ENCODE results near the gene PER1.

PER1 gene

DNA sequence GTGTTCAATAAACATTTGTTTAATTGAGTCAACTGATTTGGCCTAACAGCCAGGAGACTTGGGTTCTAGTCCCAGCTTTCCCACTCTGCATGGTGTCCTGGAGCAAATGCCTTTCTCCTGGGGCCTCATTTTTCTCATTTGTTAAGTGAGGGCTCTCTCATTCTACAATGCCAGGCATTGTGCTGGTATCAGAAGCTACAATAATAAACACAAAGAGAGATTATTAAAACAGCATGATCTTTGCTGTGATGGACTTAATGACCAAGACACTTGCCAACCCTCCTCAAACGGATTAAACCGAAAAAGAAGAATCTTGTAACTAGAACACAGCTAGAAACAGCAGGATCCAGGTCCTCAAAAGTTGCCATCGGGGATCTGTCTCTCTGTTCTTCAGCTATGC lies 15.3 kb upstream of the PER1 start:
- DNase-seq (ENCODE audit: low read depth in 4 of 4, low spot score in 1 of 4): no peak

DNA sequence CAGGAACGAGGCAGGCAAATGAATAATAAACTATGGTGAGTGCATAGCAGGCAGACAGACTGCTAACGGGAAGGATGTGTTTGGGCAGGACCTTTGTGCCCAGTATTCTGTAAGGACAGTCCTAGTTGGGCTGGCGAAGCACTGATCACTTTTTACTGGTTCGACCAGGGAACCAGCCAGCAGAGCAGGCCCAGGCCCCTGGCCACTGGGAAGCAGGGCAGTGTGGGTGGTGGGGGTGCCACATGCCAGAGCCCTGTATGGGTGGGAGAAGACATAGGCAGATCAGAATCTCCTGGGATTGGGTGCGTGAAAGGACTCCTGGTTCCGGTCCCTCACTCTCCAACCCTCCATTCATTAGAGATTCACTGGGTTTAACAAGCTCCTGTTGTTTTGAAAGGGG lies 14.5 kb upstream of the PER1 start:
- no peak for DNase-seq (ENCODE audit: low read depth in 4 of 4, low spot score in 1 of 4)

DNA sequence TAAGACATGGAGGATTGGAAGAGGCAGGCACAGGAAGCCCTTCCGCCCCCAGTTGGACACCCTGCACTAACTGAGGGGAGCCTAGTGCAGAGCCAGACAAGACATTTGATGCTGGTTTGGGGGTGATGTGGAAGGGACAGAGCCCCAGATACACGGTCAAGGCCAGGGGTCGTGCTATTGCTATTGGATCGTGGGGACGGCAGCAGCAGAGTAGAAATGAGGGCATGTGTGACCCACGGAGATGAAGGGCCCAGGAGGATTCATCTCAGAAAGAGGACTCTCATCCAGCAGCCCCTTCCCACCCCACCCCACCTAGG lies 12.6 kb upstream of the PER1 start:
- no peak for DNase-seq (ENCODE audit: low read depth in 4 of 4, low spot score in 1 of 4)

DNA sequence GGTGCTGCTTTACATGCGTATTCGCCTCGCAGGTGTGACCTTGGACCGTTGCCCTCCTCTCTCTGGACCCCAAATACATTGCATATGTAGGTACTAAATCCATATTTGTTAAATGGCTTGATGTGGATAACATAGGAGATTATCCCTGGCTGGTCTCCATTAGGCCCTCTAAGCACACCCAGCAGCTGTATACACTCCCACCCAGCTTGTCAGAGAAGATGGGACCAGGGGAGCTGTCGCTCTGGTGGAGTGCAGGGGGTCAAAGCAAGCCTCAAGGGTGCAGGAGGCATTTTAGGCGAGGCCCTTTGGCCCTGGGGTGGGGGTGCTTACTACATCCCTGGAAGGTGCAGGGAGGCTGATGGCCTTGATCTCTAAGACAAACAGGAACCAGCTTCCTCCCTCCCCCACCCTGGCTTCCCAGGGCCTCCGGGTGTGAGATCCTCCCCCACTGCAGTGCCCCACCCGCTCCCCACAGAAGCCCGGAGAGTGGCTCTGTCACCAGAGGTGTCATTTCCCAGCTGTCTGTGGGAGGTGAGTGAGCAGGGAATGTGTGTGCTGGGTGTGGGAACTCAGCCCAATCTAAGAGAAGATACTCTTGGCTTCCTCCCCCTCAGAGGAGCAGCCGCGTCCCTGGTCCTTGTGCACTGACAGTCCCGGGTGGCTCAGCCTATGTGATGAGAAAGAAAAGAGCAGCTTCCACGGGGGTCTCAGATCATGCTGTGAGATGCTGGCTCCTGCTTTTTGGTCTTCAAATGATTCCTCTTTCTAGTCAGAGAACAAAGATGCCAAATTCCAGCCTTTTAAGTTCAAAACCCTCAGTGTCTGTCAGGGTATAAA lies 12.0 kb upstream of the PER1 start:
- DNase-seq (ENCODE audit: low read depth in 4 of 4, low spot score in 1 of 4): peak in 2 of 4 experiments; percentile 68 to 80

DNA sequence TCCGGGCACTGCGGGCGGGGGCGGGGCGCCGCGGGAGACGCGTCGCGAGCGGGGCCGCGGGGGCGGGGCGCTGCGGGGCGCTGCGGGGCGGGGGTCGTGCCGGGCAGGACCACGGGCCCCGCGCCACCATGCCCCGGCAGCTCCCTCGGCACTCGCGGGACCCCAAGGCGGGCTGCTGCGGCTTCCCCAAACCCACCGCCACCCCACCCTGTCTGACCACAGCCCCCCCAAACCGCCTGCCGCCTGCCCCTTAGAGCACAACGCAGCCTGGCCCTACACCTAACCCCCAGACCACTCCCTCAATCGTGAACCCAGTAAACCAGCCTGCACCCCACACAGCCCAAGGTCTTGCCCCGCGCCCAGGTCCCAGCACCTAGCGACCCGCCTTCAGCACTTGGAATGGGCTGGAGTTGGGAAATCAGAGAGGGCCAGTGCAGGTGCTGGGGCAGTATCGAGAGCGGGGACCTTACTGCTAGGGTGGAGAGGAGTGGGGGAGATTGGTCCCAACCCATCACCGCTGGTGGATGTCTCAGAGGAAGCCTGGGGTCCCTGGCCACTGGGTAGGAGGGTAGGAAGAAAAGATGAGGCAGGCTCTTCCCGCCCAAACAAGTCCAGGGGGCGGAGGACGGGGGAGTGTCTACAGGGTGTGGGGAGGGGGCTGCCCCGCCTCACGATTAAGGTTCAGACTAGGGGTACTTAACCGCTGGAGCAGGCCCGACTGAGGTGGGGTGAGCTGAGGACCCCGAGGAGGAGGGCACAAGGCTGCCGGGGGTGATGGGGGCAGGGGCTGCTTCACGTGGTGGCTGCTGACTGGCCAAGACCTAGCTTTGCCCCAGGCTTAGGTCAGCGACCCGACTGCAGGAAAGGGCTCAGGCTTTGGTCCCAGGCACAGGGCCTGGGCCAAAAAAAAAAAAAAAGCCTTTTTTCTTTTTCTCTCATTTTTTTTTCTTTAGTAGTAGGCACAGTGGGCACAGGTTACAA lies 11.1 kb upstream of the PER1 start:
- DNase-seq (ENCODE audit: low read depth in 4 of 4, low spot score in 1 of 4): no peak

DNA sequence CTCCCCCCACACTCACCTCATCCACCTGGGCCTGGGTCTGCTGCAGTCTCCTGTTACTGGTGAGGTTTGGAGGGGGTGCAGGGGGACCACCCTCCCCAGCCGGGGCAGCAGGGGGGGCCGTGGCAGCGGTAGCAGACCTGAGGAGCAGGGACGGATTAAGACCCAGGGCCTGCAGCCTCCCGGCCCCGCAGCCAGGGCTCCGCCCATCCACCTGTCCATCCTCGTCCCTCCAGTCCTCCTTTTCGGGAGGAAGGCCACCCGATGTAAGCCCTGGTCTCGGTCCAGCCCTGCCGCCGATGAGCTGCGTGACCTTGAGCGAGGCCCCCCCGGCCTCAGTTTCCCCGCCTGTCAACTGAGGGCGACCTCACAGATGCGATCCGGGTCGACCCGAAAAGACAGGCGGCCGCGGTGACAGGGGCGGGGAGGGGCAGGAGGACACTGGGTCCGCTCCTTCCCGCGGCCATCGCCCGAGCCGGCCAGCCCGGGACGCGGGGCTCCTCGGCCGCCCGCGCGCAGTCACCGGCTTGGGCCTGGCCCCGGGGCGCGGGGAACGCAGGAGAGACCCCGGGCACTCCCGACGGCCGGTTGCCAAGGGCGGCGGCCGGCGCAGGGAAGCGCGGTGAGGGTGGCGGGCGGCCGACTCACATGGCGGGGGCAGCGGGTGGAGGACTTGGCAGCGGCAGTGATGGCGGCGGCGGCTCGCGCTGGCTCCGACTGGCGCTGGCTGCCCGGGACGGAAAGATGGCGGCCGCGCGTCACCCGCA lies 10.2 kb upstream of the PER1 start, which contains the start of gene VAMP2:
Gene VAMP2, minus strand, starts transcription at position 716 of the 764 bp plus-strand sequence. Its CDS starts 69 bp downstream, at position 647.
- DNase-seq (ENCODE audit: low read depth in 4 of 4, low spot score in 1 of 4): peak in 3 of 4 experiments; percentile 67 to 75 (median 68)

DNA sequence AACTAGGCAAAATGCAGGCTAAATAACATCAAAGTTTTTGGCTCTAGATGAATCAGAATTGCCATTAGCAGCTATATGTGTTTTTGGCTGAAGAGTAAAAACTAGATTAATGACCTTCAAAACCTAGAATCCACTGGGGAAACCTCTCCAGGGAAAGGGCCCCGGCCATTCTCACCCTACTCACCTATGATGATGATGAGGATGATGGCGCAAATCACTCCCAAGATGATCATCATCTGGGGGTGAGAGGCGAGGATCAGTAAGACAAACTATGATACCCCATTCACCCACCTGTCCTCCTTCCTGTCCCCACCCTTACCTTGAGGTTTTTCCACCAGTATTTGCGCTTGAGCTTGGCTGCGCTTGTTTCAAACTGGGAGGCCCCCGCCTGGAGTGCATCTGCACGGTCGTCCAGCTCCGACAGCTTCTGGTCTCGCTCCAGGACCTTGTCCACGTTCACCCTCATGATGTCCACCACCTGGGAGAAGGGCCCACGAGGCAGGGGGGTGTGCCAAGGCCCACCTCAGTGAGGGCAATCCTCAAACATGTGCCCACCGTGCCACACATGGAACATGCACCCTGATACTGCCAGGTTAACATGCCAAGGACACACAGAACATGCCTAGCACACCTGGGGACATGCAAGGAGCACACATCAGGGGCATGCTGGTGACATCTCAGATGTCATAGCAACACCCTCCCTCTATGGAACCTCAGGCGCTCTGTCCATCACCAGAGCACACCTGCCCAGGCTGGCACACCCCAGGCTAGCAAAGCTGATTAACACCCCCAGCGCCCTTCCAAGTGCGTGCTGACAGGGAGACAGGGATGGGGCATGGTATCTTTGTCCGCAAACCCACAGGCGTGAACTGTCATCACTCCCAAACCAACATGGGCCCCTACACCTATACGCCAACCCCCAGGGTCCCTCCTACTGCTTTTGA lies 9.4 kb upstream of the PER1 start:
- no peak for DNase-seq (ENCODE audit: low read depth in 4 of 4, low spot score in 1 of 4)

- no peak for DNase-seq (ENCODE audit: low read depth in 4 of 4, low spot score in 1 of 4)
Measured at GRCh38 chr17:8160741-8161221, 8.6 kb upstream of the PER1 start.

- no peak for DNase-seq (ENCODE audit: low read depth in 4 of 4, low spot score in 1 of 4)
Measured at GRCh38 chr17:8160224-8160577, 8.0 kb upstream of the PER1 start.

DNA sequence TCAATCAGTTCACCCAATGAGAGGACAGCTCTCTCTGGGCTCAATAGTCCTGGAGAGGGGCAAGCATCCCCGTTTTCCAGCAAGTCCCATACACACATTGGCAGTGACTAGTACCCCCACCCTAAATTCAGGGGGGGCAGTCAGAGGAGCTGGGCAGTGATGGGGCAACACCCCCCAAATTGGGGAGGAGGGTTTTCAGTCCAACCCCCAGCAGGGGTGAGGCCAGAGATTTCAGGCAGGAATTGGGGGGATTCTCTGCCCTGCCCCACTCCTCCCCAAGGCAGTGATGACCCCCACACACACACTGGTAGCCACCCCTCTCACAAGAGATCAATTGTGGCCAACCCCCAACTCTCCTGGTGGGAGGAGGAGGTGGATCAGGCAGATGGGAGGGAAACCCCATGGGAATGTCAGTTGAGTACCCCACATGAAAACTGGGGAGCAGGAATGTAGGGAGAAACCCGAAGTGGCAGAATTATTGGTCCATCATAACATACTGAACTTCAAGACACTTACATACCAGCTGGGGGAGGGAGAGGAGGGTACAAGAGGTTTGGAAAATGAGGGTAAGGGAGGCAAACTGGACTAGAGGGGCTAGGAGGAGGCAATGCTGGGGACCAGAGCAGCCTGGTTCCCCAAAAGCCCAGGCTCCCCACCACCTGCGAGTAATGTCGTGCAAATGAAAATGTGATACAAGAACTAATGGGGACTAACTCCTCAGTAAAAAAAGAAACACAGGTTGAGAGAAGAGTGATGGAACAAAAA lies 7.4 kb upstream of the PER1 start:
- no peak for DNase-seq (ENCODE audit: low read depth in 4 of 4, low spot score in 1 of 4)

DNA sequence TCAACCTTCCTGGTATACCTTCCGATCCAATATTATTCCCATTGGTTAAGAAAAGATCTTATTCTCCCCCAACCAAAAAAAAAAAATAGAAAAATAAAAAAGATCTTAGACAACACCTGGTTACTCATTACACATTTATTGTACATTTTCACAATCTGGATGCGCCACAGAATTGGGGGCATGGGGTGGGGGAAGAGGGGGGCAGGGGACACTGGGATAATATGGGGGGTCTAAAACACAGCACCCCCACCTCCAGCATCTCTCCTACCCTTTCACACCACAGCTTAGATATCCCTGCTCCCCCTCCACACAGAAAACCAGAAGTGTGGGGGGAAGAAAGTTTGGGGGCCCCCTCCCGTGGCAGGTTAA lies 6.8 kb upstream of the PER1 start:
- DNase-seq (ENCODE audit: low read depth in 4 of 4, low spot score in 1 of 4): no peak

GRCh38 chr17:8158267-8159031 lies 6.2 kb upstream of the PER1 start:
- peak; percentile 67 to 89 (median 82) for DNase-seq (ENCODE audit: low read depth in 4 of 4, low spot score in 1 of 4)

- DNase-seq (ENCODE audit: low read depth in 4 of 4, low spot score in 1 of 4): peak; percentile 97 to 100 (median 100)
Measured at GRCh38 chr17:8156246-8156992, 4.2 kb upstream of the PER1 start.

DNA sequence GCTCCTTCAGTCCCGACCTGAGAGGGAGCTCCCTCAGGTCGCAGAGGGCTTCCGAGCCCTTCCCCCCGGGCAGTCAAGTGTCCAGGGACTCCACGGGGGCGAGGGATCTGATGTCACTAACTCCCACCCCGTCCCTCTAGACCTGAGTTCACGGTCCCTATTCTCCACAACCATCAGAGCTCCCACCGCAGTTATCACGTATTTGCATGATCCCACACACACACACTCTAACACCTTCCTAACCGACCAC lies 3.7 kb upstream of the PER1 start:
- DNase-seq (ENCODE audit: low read depth in 4 of 4, low spot score in 1 of 4): no peak

- no peak for DNase-seq (ENCODE audit: low read depth in 4 of 4, low spot score in 1 of 4)
Measured at GRCh38 chr17:8155231-8155995, 3.2 kb upstream of the PER1 start.

- DNase-seq (ENCODE audit: low read depth in 4 of 4, low spot score in 1 of 4): no peak
Measured at GRCh38 chr17:8154608-8155155, 2.5 kb upstream of the PER1 start.

GRCh38 chr17:8153957-8154607 lies 1.9 kb upstream of the PER1 start:
- DNase-seq (ENCODE audit: low read depth in 4 of 4, low spot score in 1 of 4): peak; percentile 63 to 88 (median 72)
